IPS-11a (cell line): ENCODE results near the gene PRR33.
"Not testable (repeated sequence)": the region's sequence is repeated elsewhere in the genome, so short reads cannot be mapped to it uniquely, and the experiment has no call there.

ENCODE experiments used
- H3K4me3 ChIP-seq: one replicate; pipeline ENCODE4 v1.5.1; 2013; ENCODE audit warnings: low read depth, low read length, control low read depth

The PRR33 gene

DNA sequence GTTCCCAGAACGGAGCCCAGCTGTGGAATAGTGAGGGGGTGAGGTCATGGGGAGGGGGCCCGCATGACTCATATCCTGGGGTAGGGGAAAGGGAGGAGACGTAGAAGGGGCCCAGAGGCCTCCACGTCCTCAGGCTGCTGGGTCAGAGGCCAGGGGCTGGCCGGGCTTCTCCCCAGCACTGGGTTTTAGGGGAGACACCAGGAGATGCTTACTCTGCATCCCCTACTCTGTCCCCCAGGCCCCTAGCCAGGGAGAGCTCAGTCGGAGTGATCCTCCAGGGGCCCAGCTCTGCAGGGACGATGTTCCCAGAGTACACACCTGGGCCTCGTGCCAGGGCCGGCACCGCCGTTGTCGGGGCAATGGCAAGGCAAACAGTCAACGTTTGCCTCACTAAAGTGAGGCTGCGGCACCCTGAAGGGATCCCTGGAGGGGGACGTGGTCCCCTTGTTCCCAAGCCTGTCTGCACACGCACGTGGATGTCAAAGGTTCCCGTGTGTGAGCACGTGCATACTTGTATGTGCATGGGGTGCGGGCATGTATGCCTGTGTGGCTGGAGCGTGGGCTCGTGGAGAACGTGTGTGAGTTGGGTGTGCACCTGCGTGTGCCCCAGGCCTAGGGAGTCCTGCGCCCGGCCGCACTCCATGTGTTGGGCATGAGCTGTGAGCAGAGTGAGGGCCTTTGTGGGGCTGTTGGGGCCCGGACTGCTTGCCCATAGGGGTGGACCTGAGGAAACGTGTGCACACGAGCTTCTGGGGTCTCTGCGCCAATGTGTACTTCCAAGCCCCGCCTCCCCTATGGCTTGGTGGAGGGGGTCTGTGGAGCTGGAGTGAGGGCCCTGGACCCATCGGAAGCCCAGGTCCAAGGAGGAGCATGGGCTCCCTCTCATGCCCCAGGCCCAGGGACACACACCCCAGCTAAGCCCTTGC, 14.2 kb downstream of the PRR33 start:
- no peak overlapping the region for H3K4me3 ChIP-seq

DNA sequence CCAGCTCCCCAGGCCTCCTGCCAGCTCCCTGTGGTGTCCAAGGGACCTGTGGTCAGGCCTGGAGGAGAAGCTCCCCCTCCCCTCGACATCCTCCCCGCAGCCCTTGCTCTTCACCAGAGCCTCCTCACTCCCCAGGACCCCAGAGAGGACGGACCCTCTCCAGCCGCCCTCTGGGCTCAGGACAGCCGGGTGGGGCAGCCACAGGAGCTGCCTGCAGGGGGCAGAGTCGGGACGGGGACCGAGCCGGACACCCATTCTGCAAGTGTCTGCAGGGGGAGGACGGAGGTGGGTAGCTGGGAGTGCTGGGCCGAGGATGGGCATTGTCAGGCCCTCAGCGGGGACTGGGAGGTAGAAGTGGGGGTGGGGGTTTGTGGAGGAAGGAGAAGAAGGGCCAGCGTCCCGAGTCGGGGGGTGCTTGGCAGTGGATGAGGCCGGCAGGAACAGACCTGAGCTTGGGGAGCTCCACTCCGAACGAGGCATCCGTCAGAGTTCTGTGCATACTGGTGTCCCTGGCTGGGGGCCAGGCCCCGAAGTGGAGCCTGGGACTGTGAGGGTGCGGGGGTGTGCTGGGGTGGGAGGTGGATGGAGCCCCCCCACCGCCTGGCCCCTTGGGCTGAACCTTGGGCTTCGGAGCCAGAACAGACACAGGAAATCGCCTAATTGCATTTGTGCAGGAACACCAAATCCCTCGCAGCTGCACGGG, 15.2 kb downstream of the PRR33 start:
- no peak overlapping the region for H3K4me3 ChIP-seq

GRCh38 chr11:1875851-1876301, 15.8 kb downstream of the PRR33 start:
- H3K4me3 ChIP-seq = not testable (repeated sequence)

DNA sequence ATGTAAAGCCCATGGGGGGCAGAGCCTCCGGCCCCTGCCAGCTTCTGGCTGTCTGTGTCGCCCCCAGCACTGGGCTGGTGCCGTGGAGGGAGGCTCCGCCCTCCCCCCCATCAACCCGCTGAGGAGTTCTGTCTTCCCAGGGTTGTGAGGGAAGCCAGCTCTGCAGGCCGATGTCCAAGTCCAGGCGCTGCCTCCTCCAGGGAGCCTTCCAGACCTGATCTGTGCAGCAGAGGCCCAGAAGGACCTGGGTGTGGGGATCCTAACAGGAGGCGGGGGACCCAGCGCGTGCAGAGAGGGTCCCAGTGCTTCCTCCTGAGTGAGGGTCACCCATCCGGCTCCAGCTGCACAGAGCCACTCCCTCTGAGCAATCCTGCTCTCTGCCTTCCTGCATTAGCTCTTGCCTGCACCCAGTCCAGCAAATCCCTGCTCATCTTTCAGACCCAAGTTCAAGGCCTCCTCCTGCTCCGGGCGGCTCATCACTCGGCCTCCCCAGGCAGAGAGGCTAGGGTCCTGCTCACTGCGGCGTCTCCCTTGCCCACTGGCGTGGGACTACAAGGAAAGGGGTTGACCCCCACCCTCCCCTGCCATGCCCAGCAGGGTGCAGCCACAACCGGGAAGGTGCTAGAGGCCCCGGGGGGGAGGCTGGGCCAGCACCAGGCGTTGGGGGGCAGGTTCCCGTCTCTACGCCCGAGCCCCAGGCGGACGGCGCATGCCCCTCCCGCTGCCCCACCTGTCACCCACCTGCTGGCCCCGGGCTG, 16.4 kb downstream of the PRR33 start:
- no peak overlapping the region for H3K4me3 ChIP-seq

- H3K4me3 ChIP-seq = not testable (repeated sequence)
Measured at GRCh38 chr11:1874441-1875092, 17.1 kb downstream of the PRR33 start.

DNA sequence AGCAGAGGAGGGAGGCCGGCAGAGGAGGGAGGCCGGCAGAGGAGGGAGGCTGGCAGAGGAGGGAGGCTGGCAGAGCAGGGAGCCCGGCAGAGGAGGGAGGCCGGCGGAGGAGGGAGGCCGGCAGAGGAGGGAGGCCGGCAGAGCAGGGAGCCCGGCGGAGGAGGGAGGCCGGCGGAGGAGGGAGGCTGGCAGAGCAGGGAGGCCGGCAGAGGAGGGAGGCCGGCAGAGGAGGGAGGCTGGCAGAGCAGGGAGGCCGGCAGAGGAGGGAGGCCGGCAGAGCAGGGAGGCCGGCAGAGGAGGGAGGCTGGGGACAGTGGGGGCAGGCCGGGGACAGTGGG, 17.9 kb downstream of the PRR33 start:
- H3K4me3 ChIP-seq = not testable (repeated sequence)

GRCh38 chr11:1873048-1873812, 18.5 kb downstream of the PRR33 start:
- no peak overlapping the region for H3K4me3 ChIP-seq

DNA sequence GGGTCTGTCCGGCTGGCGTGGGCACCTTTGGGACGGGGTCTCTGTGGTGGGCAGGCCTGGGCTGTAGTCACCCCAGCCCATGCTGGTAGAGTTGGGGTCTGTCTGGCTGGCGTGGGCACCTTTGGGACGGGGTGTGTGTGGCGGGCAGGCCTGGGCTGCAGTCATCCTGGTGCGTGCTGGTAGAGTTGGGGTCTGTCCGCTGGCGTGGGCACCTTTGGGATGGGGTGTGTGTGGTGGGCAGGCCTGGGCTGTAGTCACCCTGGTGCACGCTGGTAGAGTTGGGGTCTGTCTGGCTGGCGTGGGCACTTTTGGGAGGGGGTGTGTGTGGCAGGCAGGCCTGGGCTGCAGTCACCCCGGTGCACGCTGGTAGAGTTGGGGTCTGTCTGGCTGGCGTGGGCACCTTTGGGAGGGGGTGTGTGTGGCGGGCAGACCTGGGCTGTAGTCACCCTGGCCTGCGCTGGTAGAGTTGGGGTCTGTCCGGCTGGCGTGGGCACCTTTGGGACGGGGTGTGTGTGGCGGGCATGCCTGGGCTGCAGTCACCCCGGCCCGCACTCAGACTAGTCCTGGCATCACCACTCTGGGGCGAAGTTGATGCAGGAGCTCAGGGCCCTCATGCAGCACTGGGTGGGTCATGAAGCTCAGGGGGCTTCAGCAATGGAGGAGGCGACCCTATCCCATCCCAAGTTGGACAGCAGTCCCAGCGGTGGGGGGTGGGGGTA, 19.3 kb downstream of the PRR33 start:
- no peak overlapping the region for H3K4me3 ChIP-seq

DNA sequence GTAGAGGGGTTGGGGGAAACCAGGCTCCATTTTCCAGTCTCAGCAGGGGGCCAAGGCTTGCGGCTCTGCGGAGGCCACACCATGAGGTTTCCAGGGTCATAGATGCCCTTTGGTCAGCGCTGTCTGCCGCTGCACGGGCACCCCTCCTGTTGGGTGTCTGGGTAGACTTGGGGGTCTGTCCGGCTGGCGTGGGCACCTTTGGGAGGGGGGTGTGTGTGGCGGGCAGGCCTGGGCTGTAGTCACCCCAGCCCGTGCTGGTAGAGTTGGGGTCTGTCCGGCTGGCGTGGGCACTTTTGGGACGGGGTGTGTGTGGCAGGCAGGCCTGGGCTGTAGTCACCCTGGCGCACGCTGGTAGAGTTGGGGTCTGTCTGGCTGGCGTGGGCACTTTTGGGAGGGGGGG, 20.2 kb downstream of the PRR33 start:
- no peak overlapping the region for H3K4me3 ChIP-seq

GRCh38 chr11:1870721-1871466, 20.8 kb downstream of the PRR33 start:
- no peak overlapping the region for H3K4me3 ChIP-seq

- no peak overlapping the region for H3K4me3 ChIP-seq
Measured at GRCh38 chr11:1870326-1870696, 21.4 kb downstream of the PRR33 start.

DNA sequence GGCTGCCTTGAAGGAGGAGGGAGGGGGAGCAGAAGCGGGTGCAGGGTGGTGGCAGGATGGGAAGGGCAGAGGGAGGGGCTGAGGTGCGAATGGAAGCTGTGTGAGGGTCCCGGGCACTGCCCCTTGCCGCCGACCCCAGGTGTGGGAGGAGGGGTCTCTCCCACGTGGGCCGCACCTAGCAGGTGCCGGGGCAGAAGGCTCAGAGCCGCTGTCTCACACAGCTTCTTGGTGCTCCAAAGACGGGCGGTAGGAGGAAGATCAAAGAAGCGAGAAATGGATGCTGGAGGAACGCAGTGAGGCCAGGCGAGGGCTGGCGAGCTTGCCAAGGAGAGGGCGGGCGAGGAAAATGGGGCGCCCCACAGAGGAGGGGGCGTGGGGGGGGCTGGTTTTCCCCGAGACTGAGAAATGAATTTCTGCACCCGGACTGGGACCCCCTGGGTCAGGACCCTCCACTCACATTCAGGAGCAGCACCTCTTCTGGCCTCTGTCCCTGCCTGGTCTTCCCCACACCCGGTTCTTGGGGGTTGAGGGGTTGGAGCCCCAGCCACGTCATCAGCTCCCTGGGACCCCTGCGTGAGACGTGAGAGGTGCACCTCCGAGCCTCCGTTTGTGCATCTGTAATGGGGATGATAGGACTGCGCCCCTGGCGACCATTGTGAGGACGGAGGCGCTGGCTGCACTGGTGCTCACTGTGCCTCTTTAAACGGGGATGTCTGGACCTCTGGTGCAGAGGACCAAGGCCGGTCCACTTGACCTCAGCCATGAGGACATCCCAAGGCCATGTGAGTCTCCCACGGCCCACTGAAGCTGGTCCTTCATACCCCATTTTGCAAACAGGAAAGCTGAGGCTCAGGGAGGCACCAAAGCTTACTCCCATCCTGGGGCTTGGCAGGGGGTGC, 22.0 kb downstream of the PRR33 start:
- H3K4me3 ChIP-seq = no peak overlapping the region

GRCh38 chr11:1868636-1869291, 22.9 kb downstream of the PRR33 start:
- H3K4me3 ChIP-seq = no peak overlapping the region

DNA sequence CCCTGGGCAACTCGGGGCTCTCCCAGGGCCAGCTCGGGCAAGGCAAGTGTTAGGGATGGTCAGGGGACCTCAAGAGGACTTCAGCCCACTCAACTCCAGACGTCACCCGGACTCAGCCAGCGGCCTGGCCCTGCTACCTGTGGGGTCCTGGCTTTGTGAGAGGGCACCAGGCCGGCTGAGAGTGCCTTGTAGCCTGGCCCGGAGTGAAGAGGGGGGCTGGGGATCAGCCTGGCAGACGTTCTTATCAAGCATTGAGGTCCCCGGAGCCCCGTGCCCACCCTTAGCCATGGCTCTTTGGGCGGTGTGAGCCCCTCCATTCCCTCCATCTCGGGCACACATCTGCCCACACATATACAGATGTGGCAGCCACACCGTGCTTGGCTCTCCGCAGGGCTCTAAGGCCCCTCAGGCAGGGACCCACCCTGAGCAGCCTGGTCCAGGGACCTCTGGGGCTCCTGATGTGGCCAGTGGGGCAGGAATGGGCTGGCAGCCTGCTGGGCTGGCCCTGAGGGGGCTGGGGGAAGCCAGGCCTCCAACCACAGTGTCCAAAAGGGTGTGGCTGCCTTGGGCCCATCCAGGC, 23.5 kb downstream of the PRR33 start:
- no peak overlapping the region for H3K4me3 ChIP-seq

DNA sequence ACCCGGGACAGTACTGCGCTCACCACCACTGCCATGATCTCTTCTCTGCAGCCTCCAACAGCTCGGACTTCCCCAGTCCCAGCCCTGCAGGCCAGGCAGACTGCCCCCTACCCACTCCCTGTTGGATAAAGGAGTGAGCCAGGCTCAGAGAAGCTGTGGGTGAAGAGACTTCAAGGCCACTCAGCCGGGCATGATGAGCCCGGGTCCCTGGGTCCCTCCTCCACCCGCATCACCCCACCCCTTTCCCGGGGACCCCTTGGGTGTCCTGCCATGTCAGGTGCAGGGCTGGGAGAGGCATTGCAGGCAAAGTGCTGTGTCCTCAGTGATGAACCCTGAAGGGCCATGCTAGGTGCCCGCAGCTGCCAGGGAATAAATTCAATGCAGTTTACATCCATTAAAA, 24.3 kb downstream of the PRR33 start:
- no peak overlapping the region for H3K4me3 ChIP-seq

GRCh38 chr11:1866776-1867175, 24.9 kb downstream of the PRR33 start:
- H3K4me3 ChIP-seq = no peak overlapping the region

DNA sequence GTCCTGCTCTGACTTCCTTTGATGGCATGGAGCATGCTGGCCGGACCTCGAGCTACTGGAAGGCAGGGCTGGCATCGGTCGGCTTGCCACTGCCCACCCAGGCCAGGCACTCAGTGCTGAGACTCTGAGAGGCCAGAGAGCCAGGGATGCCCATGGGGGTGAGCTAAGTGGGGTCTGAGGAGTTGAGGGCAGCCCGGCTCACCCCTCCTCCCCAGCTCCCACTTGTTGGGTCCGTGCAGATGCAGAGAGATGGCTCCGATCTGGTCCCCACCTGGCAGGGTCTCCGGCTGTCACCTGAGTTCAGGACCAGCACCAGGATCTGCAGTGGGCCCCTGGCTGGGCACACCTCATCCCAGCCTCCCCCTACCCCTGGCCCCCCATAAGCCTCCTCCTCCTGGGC, 25.5 kb downstream of the PRR33 start:
- no peak overlapping the region for H3K4me3 ChIP-seq
